Measurements from ENCODE around the gene MRPS14. TPM values are rescaled to one million over a fixed set of nuclear protein-coding genes. Genes with fewer than 3 reads are reported as not detected.
A peak's percentile ranks its signal among the peaks of the same experiment; 100 is the strongest.

Gene MRPS14
- total and polyA plus RNA-seq, 12 donors, result 10.8 to 53.1 (median 29.3) TPM

GRCh38 chr1:174966008-174966572 is 57.1 kb downstream of the MRPS14 start:
- DNase-seq, result no peak
- intact Hi-C loops (cut with DNase I), result no loop called here
- H3K36me3 ChIP-seq (replicated peaks in 1 of 2), result no peaks in the 10 kb centered on the region
- no peaks in the 10 kb centered on the region for H3K9me3 ChIP-seq (replicated peaks in 1 of 3)
- peaks cover 31 to 53% of the 10 kb centered on the region in 2 donors for H3K4me1 ChIP-seq (replicated peaks in 1 of 2)
- TF ChIP-seq POLR2A (IDR thresholded peaks at IDR 0.05) (no peak), CTCF (IDR thresholded peaks at IDR 0.05) (no peak)
- H3K27ac ChIP-seq, result peak overlapping the region in 3 of 5 donors; percentile 24 to 65 (median 65)
- 59 to 75% (median 71%) methylated on average over 1 of the region's 1 CpG for WGBS, 4 donors
- no peaks in the 10 kb centered on the region for H3K27me3 ChIP-seq
- H3K4me3 ChIP-seq, result no peak overlapping the region

GRCh38 chr1:174965362-174966007 is 57.7 kb downstream of the MRPS14 start:
- intact Hi-C loops (cut with DNase I), result no loop called here
- no peaks in the 10 kb centered on the region for H3K27me3 ChIP-seq
- H3K27ac ChIP-seq, result peak overlapping the region in 3 of 5 donors; percentile 24 to 65 (median 56)
- WGBS, 4 donors, result 42 to 59% (median 55%) methylated on average over 3 of the region's 3 CpGs
- TF ChIP-seq POLR2A (IDR thresholded peaks at IDR 0.05) (no peak), CTCF (IDR thresholded peaks at IDR 0.05) (no peak)
- peaks cover 31 to 53% of the 10 kb centered on the region in 2 donors for H3K4me1 ChIP-seq (replicated peaks in 1 of 2)
- no peak overlapping the region for H3K4me3 ChIP-seq
- DNase-seq, result peak in 2 of 7 donors; percentile 13 to 58
- H3K36me3 ChIP-seq (replicated peaks in 1 of 2), result no peaks in the 10 kb centered on the region
- H3K9me3 ChIP-seq (replicated peaks in 1 of 3), result no peaks in the 10 kb centered on the region

- peaks cover 31 to 53% of the 10 kb centered on the region in 2 donors for H3K4me1 ChIP-seq (replicated peaks in 1 of 2)
- DNase-seq, result no peak
- intact Hi-C loops (cut with DNase I), result no loop called here
- peak overlapping the region in 3 of 5 donors; percentile 24 to 65 (median 56) for H3K27ac ChIP-seq
- WGBS, 4 donors, result 55 to 65% (median 58%) methylated on average over 1 of the region's 1 CpG
- no peaks in the 10 kb centered on the region for H3K27me3 ChIP-seq
- H3K36me3 ChIP-seq (replicated peaks in 1 of 2), result no peaks in the 10 kb centered on the region
- no peaks in the 10 kb centered on the region for H3K9me3 ChIP-seq (replicated peaks in 1 of 3)
- TF ChIP-seq CTCF (IDR thresholded peaks at IDR 0.05) (no peak), POLR2A (IDR thresholded peaks at IDR 0.05) (no peak)
- peak overlapping the region in 1 of 4 donors; percentile 9 for H3K4me3 ChIP-seq
Measured at GRCh38 chr1:174964972-174965361, 58.3 kb downstream of the MRPS14 start.

- TF ChIP-seq CTCF (IDR thresholded peaks at IDR 0.05) (no peak), POLR2A (IDR thresholded peaks at IDR 0.05) (no peak)
- WGBS, 4 donors, result 41 to 55% (median 51%) methylated on average over 6 of the region's 6 CpGs
- intact Hi-C loops (cut with DNase I), result no loop called here
- H3K9me3 ChIP-seq (replicated peaks in 1 of 3), result no peaks in the 10 kb centered on the region
- no peaks in the 10 kb centered on the region for H3K36me3 ChIP-seq (replicated peaks in 1 of 2)
- peak overlapping the region in 3 of 5 donors; percentile 24 to 65 (median 53) for H3K27ac ChIP-seq
- peak overlapping the region in 1 of 4 donors; percentile 9 for H3K4me3 ChIP-seq
- no peaks in the 10 kb centered on the region for H3K27me3 ChIP-seq
- DNase-seq, result no peak
- peaks cover 31 to 53% of the 10 kb centered on the region in 2 donors for H3K4me1 ChIP-seq (replicated peaks in 1 of 2)
Measured at GRCh38 chr1:174964261-174964971, 58.8 kb downstream of the MRPS14 start.

Measured in adrenal gland (tissue), 12 donors.